Ovary (tissue), 9 donors: ENCODE data around the gene FARSA. TPM values are rescaled to one million over a fixed set of nuclear protein-coding genes. Genes with fewer than 3 reads are reported as not detected.
"Not testable (repeated sequence)": the region's sequence is repeated elsewhere in the genome, so short reads cannot be mapped to it uniquely, and the experiment has no call there.

Experiments
- DNase-seq, 5 donors: peaks; one replicate each; pipeline ENCODE4 v3.0.0-alpha.2; 2019 to 2020
- H3K27ac ChIP-seq, 2 donors: fragments of 200-600 bp; one replicate each; pipeline versions ENCODE4 v1.5.1 to v1.8.0; 2019 to 2022
- H3K27me3 ChIP-seq: fragments of 200-600 bp; one replicate; pipeline ENCODE4 v1.8.0; 2022
- H3K36me3 ChIP-seq: fragments of 200-600 bp; sonication (generic); one replicate; pipeline ENCODE4 v1.5.1; 2019
- H3K4me1 ChIP-seq: one replicate; pipeline ENCODE4 v1.8.1; 2013; ENCODE audit warnings: mild to moderate bottlenecking, moderate library complexity; ENCODE audit not compliant: insufficient read depth
- H3K4me3 ChIP-seq: fragments of 200-600 bp; sonication (generic); one replicate; pipeline ENCODE4 v1.5.1; 2017
- H3K9me3 ChIP-seq, 2 donors: fragments of 200-600 bp in 1 of 2; sonication (generic) in 1 of 2; one replicate each; pipeline versions ENCODE4 v1.5.1 to v1.8.1; 2013 to 2019; ENCODE audit warnings: mild to moderate bottlenecking in 1 of 2, moderate library complexity in 1 of 2
- CTCF ChIP-seq, 3 donors: fragments of 450-650 bp in 2 of 3; fragments of 200-600 bp in 1 of 3; IDR thresholded peaks; one replicate each; pipeline versions ENCODE4 v1.5.1 to v1.8.0; 2016 to 2022; ENCODE audit warnings: antibody characterized with exemption in 3 of 3, mild to moderate bottlenecking in 1 of 3
- EP300 ChIP-seq: sonication (generic); formaldehyde crosslinking; IDR thresholded peaks from one replicate; pipeline ENCODE4 v1.6.1; 2017; ENCODE audit warnings: antibody characterized with exemption
- POLR2A ChIP-seq: fragments of 450-650 bp; IDR thresholded peaks from one replicate; pipeline ENCODE4 v1.6.1; 2017; ENCODE audit warnings: antibody characterized with exemption, mild to moderate bottlenecking, moderate library complexity
- WGBS, 3 donors: extraction: QIAGEN DNeasy Blood & Tissue Kit in 1 of 3; methylation state at CpG; one replicate each; pipeline versions ENCODE4 v1.1.5 to v1.1.7; 2013 to 2017; 5-methylcytosine and 5-hydroxymethylcytosine counted together
- intact Hi-C, 4 donors: fragments of 100-400 bp; cut with DNase I; formaldehyde crosslinking; loops; one replicate each; pipeline versions ENCODE4 v1.11.0 to v1.15.1; 2022 to 2023
- polyA plus RNA-seq, 2 donors: library from polyadenylated mRNA; stranded (reverse); fragments of 200-250 nt in 1 of 2; fragments of 350-450 nt in 1 of 2; fragmentation: Illumina TruSeq in 1 of 2; extraction: RNeasy Lipid Tissue Mini Kit (QIAGEN cat#74804) in 1 of 2; gene quantifications; one replicate each; pipeline ENCODE4 v1.2.3, GENCODE V29; 2013 to 2014
- total RNA-seq, 7 donors: library from RNA; depleted of rRNA in 2 of 7; stranded (reverse); fragments of >200 nt in 2 of 7; fragmentation: NEBNext Ultra II Directional in 3 of 7; extraction: Animal tissue kit (Norgen Biotek cat#: 25700) in 3 of 7; gene quantifications; one replicate each; pipeline versions ENCODE4 v1.1.0 to v1.2.4, GENCODE V29; 2016 to 2023
- donor health status: DM: no; HTN: no; CAD: no; lungs with moderate emphysema.
- donor health status: DM: no; HTN: no; CAD: no.
- donor health status: Bipolar disorder and iron deficiency.
- donor health status: DM: yes; HTN: yes; CAD: no.
- donor health status: DM: no; HTN: no; CAD: no.
- donor health status: DM: yes; HTN: yes; CAD: no.

FARSA gene
- total and polyA plus RNA-seq, 9 donors = 8.0 to 50.2 (median 39.7) TPM

- 36 to 49% (median 38%) methylated on average over 8 to 14 of the region's 14 CpGs for WGBS, 3 donors
- DNase-seq = no peak
- intact Hi-C loops = no loop called here
- Histone ChIP-seq H3K9me3 (no peaks in the 10 kb centered on the region), H3K4me1 (no peaks in the 10 kb centered on the region), H3K27ac (no peak within 1 kb of the TSS), H3K36me3 (no peaks in the 10 kb centered on the region), H3K27me3 (no peaks in the 10 kb centered on the region), H3K4me3 (no peak within 1 kb of the TSS)
- TF ChIP-seq CTCF (IDR thresholded peaks at IDR 0.05) (no peak), EP300 (no peak), POLR2A (no peak)
Observed at GRCh38 chr19:12969292-12969988, 35.9 kb upstream of the FARSA start, which contains the start of gene DAND5. Gene DAND5 (plus strand): TSS chr19:12969576. CDS start chr19:12969661, 85 bp downstream.

- Histone ChIP-seq H3K4me3 (no peak overlapping the region), H3K27me3 (no peaks in the 10 kb centered on the region), H3K36me3 (no peaks in the 10 kb centered on the region), H3K4me1 (no peaks in the 10 kb centered on the region), H3K9me3 (no peaks in the 10 kb centered on the region), H3K27ac (no peak overlapping the region)
- 84 to 88% (median 87%) methylated on average over 5 of the region's 5 CpGs for WGBS, 3 donors
- no peak for TF ChIP-seq EP300
- intact Hi-C loops = no loop called here
- DNase-seq = no peak
Observed at GRCh38 chr19:12967907-12968306, 34.4 kb upstream of the FARSA start.

GRCh38 chr19:12965812-12966135, 32.3 kb upstream of the FARSA start:
- TF ChIP-seq EP300 = no peak
- no peak for TF ChIP-seq POLR2A
- no peak for TF ChIP-seq CTCF (IDR thresholded peaks at IDR 0.05)
- Histone ChIP-seq H3K27me3 (no peaks in the 10 kb centered on the region), H3K4me3 (no peak overlapping the region), H3K9me3 (no peaks in the 10 kb centered on the region), H3K4me1 (no peaks in the 10 kb centered on the region), H3K27ac (no peak overlapping the region), H3K36me3 (no peaks in the 10 kb centered on the region)
- WGBS, 3 donors = 45 to 50% (median 48%) methylated on average over 8 of the region's 8 CpGs
- intact Hi-C loops = no loop called here
- DNase-seq = no peak

- DNase-seq = peak; percentile 63 to 86 (median 78)
- WGBS, 3 donors = 1% methylated on average over 32 to 34 of the region's 34 CpGs
- no peaks in the 10 kb centered on the region for H3K27me3 ChIP-seq
- intact Hi-C loops = no loop called here
- no peaks in the 10 kb centered on the region for H3K4me1 ChIP-seq
- H3K9me3 ChIP-seq = no peaks in the 10 kb centered on the region
- H3K4me3 ChIP-seq = peak overlapping the region; percentile 32
- TF ChIP-seq POLR2A (no peak), CTCF (IDR thresholded peaks at IDR 0.05) (peak; percentile 60 to 98 (median 92)), EP300 (no peak)
- no peak overlapping the region for H3K27ac ChIP-seq
- no peaks in the 10 kb centered on the region for H3K36me3 ChIP-seq
Observed at GRCh38 chr19:12965017-12965811, 31.7 kb upstream of the FARSA start.

- DNase-seq = no peak
- TF ChIP-seq POLR2A = no peak
- TF ChIP-seq EP300 = no peak
- TF ChIP-seq CTCF (IDR thresholded peaks at IDR 0.05) = no peak
- Histone ChIP-seq H3K4me1 (peaks cover 1% of the 10 kb centered on the region), H3K27ac (no peak overlapping the region), H3K4me3 (no peak overlapping the region), H3K27me3 (no peaks in the 10 kb centered on the region), H3K36me3 (no peaks in the 10 kb centered on the region), H3K9me3 (no peaks in the 10 kb centered on the region)
- WGBS, 3 donors = 56 to 62% (median 60%) methylated on average over 6 of the region's 6 CpGs
- intact Hi-C loops = no loop called here
Observed at GRCh38 chr19:12959481-12959880, 26.0 kb upstream of the FARSA start.

- DNase-seq, intact Hi-C loops, H3K9me3 ChIP-seq, H3K27me3 ChIP-seq, H3K4me1 ChIP-seq, H3K36me3 ChIP-seq: not testable (repeated sequence)
- Histone ChIP-seq H3K27ac (peak overlapping the region; percentile 43 to 78), H3K4me3 (peak overlapping the region; percentile 76)
- WGBS, 3 donors = 24 to 31% (median 30%) methylated on average over 31 of the region's 31 CpGs
Observed at GRCh38 chr19:12957389-12957952, 24.0 kb upstream of the FARSA start.
